H1 (cell line): ENCODE results near the gene SPPL2B. TPM values are rescaled to one million over a fixed set of nuclear protein-coding genes. Genes with fewer than 3 reads are reported as not detected.

Source experiments
- CTCF ChIA-PET: fragments of 300-600 bp; sonication (Branson Sonifier 250); formaldehyde crosslinking; loops from one replicate; lab custom pipeline; 2021; ENCODE audit not compliant: partially characterized antibody; lab: Charles Lee
- POLR2A ChIA-PET: fragments of 300-600 bp; sonication (Branson Sonifier 250); formaldehyde crosslinking; loops from one replicate; lab custom pipeline; 2021; ENCODE audit warnings: inconsistent platforms; ENCODE audit not compliant: partially characterized antibody; lab: Charles Lee
- DNase-seq, 2 experiments: peaks; one replicate each; pipeline versions ENCODE4 v3.0.0 to v3.0.0-alpha.2; 2010 to 2022; ENCODE audit warnings: low spot score in 2 of 2, low read depth in 1 of 2, mixed read lengths in 1 of 2
- FAIRE-seq: peaks from 2 replicates; lab custom pipeline; 2011; peaks lifted over from hg19 to GRCh38; lab: Jason Lieb, UNC
- H2AFZ ChIP-seq: 2 replicates; pipeline ENCODE4 v1.8.1; 2012; ENCODE audit warnings: low read length, inconsistent platforms
- H2AK5ac ChIP-seq: 2 replicates; pipeline ENCODE4 v1.6.1; 2013; ENCODE audit warnings: low read depth, low read length
- H2BK120ac ChIP-seq: replicated peaks from 2 replicates; pipeline ENCODE3; 2013; ENCODE audit warnings: low read depth, low read length, inconsistent platforms
- H2BK12ac ChIP-seq: 2 replicates; pipeline ENCODE4 v1.6.1; 2013; ENCODE audit warnings: low read depth, low read length
- H2BK15ac ChIP-seq: 2 replicates; pipeline ENCODE4 v1.6.1; 2013; ENCODE audit warnings: low read length
- H2BK20ac ChIP-seq: 2 replicates; pipeline ENCODE4 v1.6.1; 2013; ENCODE audit warnings: low read length
- H2BK5ac ChIP-seq: 2 replicates; pipeline ENCODE4 v1.6.1; 2013; ENCODE audit warnings: low read depth, low read length
- H3K14ac ChIP-seq: 2 replicates; pipeline ENCODE4 v1.6.1; 2013; ENCODE audit warnings: inconsistent platforms; ENCODE audit not compliant: insufficient read length
- H3K18ac ChIP-seq: 2 replicates; pipeline ENCODE4 v1.6.1; 2013; ENCODE audit warnings: low read length; ENCODE audit errors: extremely low read depth
- H3K23ac ChIP-seq: 2 replicates; pipeline ENCODE4 v1.6.1; 2013; ENCODE audit warnings: inconsistent platforms; ENCODE audit not compliant: insufficient read length
- H3K23me2 ChIP-seq: 2 replicates; pipeline ENCODE4 v1.6.1; 2013; ENCODE audit warnings: low read depth, low read length
- H3K27ac ChIP-seq: 2 replicates; pipeline ENCODE4 v1.6.1; 2011; ENCODE audit warnings: low read depth, low read length, inconsistent platforms
- H3K27me3 ChIP-seq, 4 experiments: replicated peaks in 1 of 4; 1 replicate in 1 of 4; 2 replicates in 3 of 4; pipeline versions ENCODE4 v1.6.1 to v1.8.1; 2011 to 2013; ENCODE audit warnings: low read length in 3 of 4, mild to moderate bottlenecking in 3 of 4, inconsistent platforms in 2 of 4, mixed read lengths in 2 of 4, moderate library complexity in 1 of 4; ENCODE audit not compliant: control insufficient read depth in 3 of 4, insufficient read depth in 3 of 4; ENCODE audit errors: extremely low read depth in 1 of 4
- H3K36me3 ChIP-seq, 4 experiments: 2 replicates each; pipeline versions ENCODE4 v1.6.1 to v1.8.1; 2011 to 2013; ENCODE audit warnings: mild to moderate bottlenecking in 4 of 4, low read length in 3 of 4, moderate library complexity in 2 of 4, control low read depth in 1 of 4, inconsistent platforms in 1 of 4; ENCODE audit not compliant: insufficient read depth in 4 of 4, control insufficient read depth in 2 of 4
- H3K4ac ChIP-seq: replicated peaks from 2 replicates; pipeline ENCODE3; 2013; ENCODE audit warnings: low read length, low read depth, mixed read lengths, inconsistent platforms; ENCODE audit not compliant: insufficient read length
- H3K4me1 ChIP-seq, 4 experiments: replicated peaks in 1 of 4; 1 replicate in 1 of 4; 2 replicates in 3 of 4; pipeline versions ENCODE4 v1.6.1 to v1.8.1; 2011 to 2013; ENCODE audit warnings: low read length in 3 of 4, inconsistent platforms in 2 of 4, mixed read lengths in 1 of 4; ENCODE audit not compliant: insufficient read depth in 4 of 4, control insufficient read depth in 3 of 4
- H3K4me2 ChIP-seq, 2 experiments: 2 replicates each; pipeline versions ENCODE4 v1.6.1 to v1.8.1; 2011 to 2013; ENCODE audit warnings: low read depth in 2 of 2, low read length in 2 of 2, control low read depth in 1 of 2, inconsistent platforms in 1 of 2, mild to moderate bottlenecking in 1 of 2; ENCODE audit not compliant: insufficient read depth in 1 of 2
- H3K4me3 ChIP-seq, 4 experiments: fragments of 200-600, 300-600 bp in 1 of 4; sonication (generic), shearing (Covaris generic), sonication (Bioruptor Twin) in 1 of 4; 2 replicates each; pipeline versions ENCODE4 v1.5.1 to v1.8.1; 2011 to 2016; ENCODE audit warnings: low read length in 4 of 4, low read depth in 3 of 4, control low read depth in 2 of 4, inconsistent platforms in 2 of 4, mild to moderate bottlenecking in 2 of 4, mixed read lengths in 1 of 4, moderate library complexity in 1 of 4; ENCODE audit not compliant: insufficient read depth in 2 of 4; ENCODE audit errors: extremely low read depth in 1 of 4
- H3K56ac ChIP-seq: replicated peaks from 2 replicates; pipeline ENCODE3; 2013; ENCODE audit warnings: low read depth, mild to moderate bottlenecking, mixed read lengths, low read length, inconsistent platforms; ENCODE audit not compliant: insufficient read length
- H3K79me1 ChIP-seq: 2 replicates; pipeline ENCODE4 v1.6.1; 2013; ENCODE audit warnings: low read depth, low read length, control low read depth
- H3K79me2 ChIP-seq, 2 experiments: 2 replicates each; pipeline versions ENCODE4 v1.6.1 to v1.8.1; 2012 to 2013; ENCODE audit warnings: low read length in 2 of 2, mild to moderate bottlenecking in 2 of 2, inconsistent platforms in 1 of 2; ENCODE audit not compliant: insufficient read depth in 2 of 2, control insufficient read depth in 1 of 2
- H3K9ac ChIP-seq, 4 experiments: replicated peaks in 1 of 4; 1 replicate in 1 of 4; 2 replicates in 3 of 4; pipeline versions ENCODE4 v1.6.1 to v1.8.1; 2011 to 2013; ENCODE audit warnings: low read depth in 3 of 4, low read length in 3 of 4, control low read depth in 2 of 4, mild to moderate bottlenecking in 2 of 4, moderate library complexity in 2 of 4, inconsistent platforms in 1 of 4; ENCODE audit errors: extremely low read depth in 1 of 4
- H3K9me3 ChIP-seq, 2 experiments: 2 replicates each; pipeline versions ENCODE4 v1.6.1 to v1.8.1; 2012 to 2013; ENCODE audit warnings: mild to moderate bottlenecking in 2 of 2, moderate library complexity in 2 of 2, control low read depth in 1 of 2, inconsistent platforms in 1 of 2, low read depth in 1 of 2, low read length in 1 of 2, mixed read lengths in 1 of 2; ENCODE audit not compliant: insufficient read depth in 2 of 2
- H4K20me1 ChIP-seq, 2 experiments: replicated peaks in 1 of 2; 2 replicates each; pipeline versions ENCODE3 to v1.8.1; 2011 to 2013; ENCODE audit warnings: inconsistent platforms in 2 of 2, low read length in 2 of 2, mild to moderate bottlenecking in 1 of 2; ENCODE audit not compliant: insufficient read depth in 2 of 2, control insufficient read depth in 1 of 2
- H4K5ac ChIP-seq: 2 replicates; pipeline ENCODE4 v1.6.1; 2013; ENCODE audit warnings: low read length, low read depth, mixed read lengths, inconsistent platforms; ENCODE audit not compliant: insufficient read length
- H4K8ac ChIP-seq: 2 replicates; pipeline ENCODE4 v1.8.0; 2013; ENCODE audit warnings: mild to moderate bottlenecking, moderate library complexity, low read length, inconsistent platforms; ENCODE audit not compliant: insufficient read depth; ENCODE audit errors: extremely low read depth
- H4K91ac ChIP-seq: replicated peaks from 2 replicates; pipeline ENCODE3; 2013; ENCODE audit warnings: low read length, mixed read lengths, inconsistent platforms; ENCODE audit not compliant: insufficient read length
- CEBPB ChIP-seq: IDR thresholded peaks from 2 replicates; pipeline ENCODE4 v1.6.1; 2012; ENCODE audit warnings: low read depth, low read length
- EZH2 ChIP-seq: fragments of 200-600 bp; sonication (generic); IDR thresholded peaks from 2 replicates; pipeline ENCODE4 v1.7.1; 2012; ENCODE audit warnings: low read depth, mild to moderate bottlenecking, moderate library complexity, low read length, inconsistent platforms; ENCODE audit not compliant: severe bottlenecking
- KDM4A ChIP-seq: IDR thresholded peaks from one replicate; pipeline ENCODE4 v1.7.1; 2012; ENCODE audit warnings: low read depth, mild to moderate bottlenecking, moderate library complexity, low read length, inconsistent platforms; ENCODE audit not compliant: severe bottlenecking
- NRF1 ChIP-seq: IDR thresholded peaks from 2 replicates; pipeline ENCODE4 v1.6.1; 2011; ENCODE audit warnings: mild to moderate bottlenecking, low read depth, low read length, improper control_type of control experiment
- POLR2AphosphoS5 ChIP-seq: IDR thresholded peaks from 2 replicates; pipeline ENCODE4 v1.6.1; 2011; ENCODE audit warnings: low read depth, low read length
- RBBP5 ChIP-seq: IDR thresholded peaks from 2 replicates; pipeline ENCODE4 v1.7.1; 2012; ENCODE audit warnings: low read depth, mild to moderate bottlenecking, inconsistent platforms, low read length, moderate library complexity, borderline replicate concordance
- SIN3A ChIP-seq, 2 experiments: IDR thresholded peaks in 1 of 2; conservative IDR thresholded peaks in 1 of 2; 2 replicates each; pipeline ENCODE4 v1.6.1; 2011 to 2012; ENCODE audit warnings: low read length in 2 of 2, improper control_type of control experiment in 1 of 2, low read depth in 1 of 2, mild to moderate bottlenecking in 1 of 2
- SIX5 ChIP-seq: IDR thresholded peaks from 2 replicates; pipeline ENCODE4 v1.6.1; 2011; ENCODE audit warnings: mild to moderate bottlenecking, low read depth, low read length
- SP1 ChIP-seq: IDR thresholded peaks from 2 replicates; pipeline ENCODE4 v1.6.1; 2011; ENCODE audit warnings: low read depth, low read length
- SP4 ChIP-seq: IDR thresholded peaks from 2 replicates; pipeline ENCODE4 v1.6.1; 2012; ENCODE audit warnings: low read length, inconsistent platforms
- TAF1 ChIP-seq: IDR thresholded peaks from 2 replicates; pipeline ENCODE4 v1.6.1; 2011; ENCODE audit warnings: mild to moderate bottlenecking, low read depth, low read length
- TBP ChIP-seq: IDR thresholded peaks from 2 replicates; pipeline ENCODE4 v1.6.1; 2011; ENCODE audit warnings: low read depth, low read length, improper control_type of control experiment
- WGBS, 2 experiments: shearing (Covaris generic) in 1 of 2; methylation state at CpG; one replicate each; pipeline versions ENCODE4 v1.1.6 to v1.1.7; 2013 to 2015; ENCODE audit warnings: low lambda C conversion rate in 2 of 2, mixed read lengths in 2 of 2, inconsistent platforms in 1 of 2, low coverage in 1 of 2, missing lambda C conversion rate in 1 of 2; ENCODE audit not compliant: insufficient replicate concordance in 2 of 2, insufficient coverage in 1 of 2, insufficient read length in 1 of 2; ENCODE audit errors: extremely low coverage in 1 of 2, missing lambda C conversion rate in 1 of 2; 5-methylcytosine and 5-hydroxymethylcytosine counted together
- polyA plus RNA-seq, 7 experiments: library from polyadenylated mRNA; depleted of rRNA in 3 of 7; stranded (reverse) in 5 of 7; unstranded in 2 of 7; fragments of >200 nt in 5 of 7; fragments of 200-250 nt in 2 of 7; gene quantifications; 1 replicate in 5 of 7; 2 replicates in 1 of 7; 4 replicates in 1 of 7; pipeline versions ENCODE4 v1.2.1 to v1.2.3, GENCODE V29; 2011 to 2013; ENCODE audit warnings: missing spikeins in 2 of 7, mixed read lengths in 2 of 7
- total RNA-seq: library from RNA; stranded (reverse); fragmentation: NEBNext Ultra II Directional; extraction: Animal tissue kit (Norgen Biotek cat#: 25700); gene quantifications from 2 replicates; pipeline ENCODE4 v1.2.1, GENCODE V29; 2021

The SPPL2B gene
- total and polyA plus RNA-seq, 2 of the 8 experiments (the other 6 are each of a cell fraction or from before 2014, with no cell fraction given): 34.8 to 55.7 TPM

- CTCF ChIA-PET: interaction anchor here (0.5 to 2.3 kb wide), 15 partner anchors 12 to 444 kb away, joined by 3 to 20 read pairs (median 3); no protein-coding TSS in a partner anchor
- no peak overlapping the region for H2BK20ac ChIP-seq
- no peak overlapping the region for H2BK15ac ChIP-seq
- H3K4me2 ChIP-seq: peak overlapping the region; percentile 58 to 97
- H3K27me3 ChIP-seq: peaks cover 40 to 67% (median 59%) of the 10 kb centered on the region in 4 experiments
- H3K4me1 ChIP-seq: peaks cover 0 to 24% (median 9%) of the 10 kb centered on the region in 4 experiments; a peak in 5 of 7 replicates
- H3K9me3 ChIP-seq: no peaks in the 10 kb centered on the region
- peak overlapping the region; percentile 1; the same call in 1 of the 2 replicates for H3K18ac ChIP-seq
- peak overlapping the region; percentile 51; the same call in 1 of the 2 replicates for H4K8ac ChIP-seq
- no peaks in the 10 kb centered on the region for H3K79me1 ChIP-seq
- H2BK120ac ChIP-seq: no peak overlapping the region
- H3K56ac ChIP-seq: no peak overlapping the region
- H3K14ac ChIP-seq: no peak overlapping the region
- H3K9ac ChIP-seq: no peak overlapping the region
- H4K91ac ChIP-seq: no peak overlapping the region
- no peak overlapping the region for H3K4ac ChIP-seq
- no peak overlapping the region for H3K23ac ChIP-seq
- peak overlapping the region in 3 of 4 experiments; percentile 21 to 56 (median 36); a peak in 7 of 8 replicates for H3K4me3 ChIP-seq
- no peak overlapping the region for H2BK5ac ChIP-seq
- peaks cover 0 to 11% of the 10 kb centered on the region in 2 experiments for H4K20me1 ChIP-seq
- POLR2A ChIA-PET: interaction anchor here (0.5 to 2.1 kb wide), 15 partner anchors 8 to 296 kb away, joined by 3 to 17 read pairs (median 3); partner anchors contain the start of gene AMH
- no peak overlapping the region for H4K5ac ChIP-seq
- no peak for FAIRE-seq
- 0 out of 2 replicates have a peak overlapping the region, but pooled peaks have one; percentile 1 for H2BK12ac ChIP-seq
- H2AK5ac ChIP-seq: no peak overlapping the region
- no peaks in the 10 kb centered on the region for H3K79me2 ChIP-seq
- no peak overlapping the region for H2AFZ ChIP-seq
- 4% methylated on average over 51 of the region's 67 CpGs; no CpG with 5 or more reads in 1 of the 2 experiments for WGBS, 2 experiments
- peaks cover 0 to 6% (median 0%) of the 10 kb centered on the region in 4 experiments; a peak in 1 of 8 replicates for H3K36me3 ChIP-seq
- no peak overlapping the region for H3K27ac ChIP-seq
- peaks cover 10% of the 10 kb centered on the region; the same call in 1 of the 2 replicates for H3K23me2 ChIP-seq
- peak in 1 of 2 experiments; percentile 85 for DNase-seq
- TF ChIP-seq TAF1 (no peak), KDM4A (peak; percentile 8), SP1 (no peak), TBP (peak; percentile 15; the same call in 1 of the 2 replicates), SIX5 (no peak), POLR2AphosphoS5 (no peak), SIN3A (conservative IDR thresholded peaks at IDR 0.05 in 1 of 2, IDR thresholded peaks at IDR 0.05 in 1 of 2; ENCODE audit: low read depth in 1 of 2, low read length in 2 of 2) (peak; percentile 74 to 92; a peak in 2 of 4 replicates), RBBP5 (peak; percentile 28; the same call in 1 of the 2 replicates), SP4 (no peak; the same call in 1 of the 2 replicates), CEBPB (no peak), NRF1 (peak; percentile 23; the same call in 1 of the 2 replicates), EZH2 (peak; percentile 49)
Observed at GRCh38 chr19:2291185-2291751, 37.2 kb upstream of the SPPL2B start.
